ENCODE measurements around the gene ZBTB5.

ZBTB5 gene

DNA sequence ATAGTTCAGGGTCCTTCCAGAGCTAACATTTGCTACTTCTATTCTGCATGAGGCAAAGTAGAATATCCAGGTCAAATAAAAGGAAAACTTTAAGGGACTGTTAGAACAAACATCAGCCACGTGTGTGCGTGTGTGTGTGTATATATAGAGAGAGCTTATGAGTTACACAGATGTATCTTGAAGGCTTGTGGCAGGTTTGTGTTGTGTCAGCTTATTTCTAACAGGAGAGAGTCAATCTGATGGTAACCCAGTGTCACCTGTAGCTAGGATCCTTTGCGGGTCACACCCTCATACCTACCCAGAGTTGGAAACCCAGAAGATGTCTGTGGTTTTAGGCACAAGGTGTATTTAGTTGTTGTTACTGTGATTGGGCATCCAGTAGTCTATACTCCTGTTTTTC, 33.2 kb upstream of the ZBTB5 start:
- no peak overlapping the region for H3K27ac ChIP-seq
- DNase-seq (ENCODE audit: low spot score) = no peak
- TF ChIP-seq CTCF (IDR thresholded peaks at IDR 0.05) = no peak
- no peak overlapping the region for H3K4me3 ChIP-seq

- no peak for DNase-seq (ENCODE audit: low spot score)
- H3K4me3 ChIP-seq = no peak overlapping the region
- TF ChIP-seq CTCF (IDR thresholded peaks at IDR 0.05) = no peak
- no peak overlapping the region for H3K27ac ChIP-seq
Measured at GRCh38 chr9:37497320-37497719, 32.1 kb upstream of the ZBTB5 start.

- Histone ChIP-seq H3K27ac (peak overlapping the region in 1 of 2 donors; percentile 19), H3K4me3 (no peak overlapping the region)
- DNase-seq (ENCODE audit: low spot score) = no peak
- TF ChIP-seq CTCF (IDR thresholded peaks at IDR 0.05) = no peak
Measured at GRCh38 chr9:37496020-37496419, 30.8 kb upstream of the ZBTB5 start.

- peak overlapping the region in 1 of 2 donors; percentile 19 for H3K27ac ChIP-seq
- DNase-seq (ENCODE audit: low spot score) = no peak
- TF ChIP-seq CTCF (IDR thresholded peaks at IDR 0.05) = no peak
- H3K4me3 ChIP-seq = no peak overlapping the region
Measured at GRCh38 chr9:37495571-37495970, 30.3 kb upstream of the ZBTB5 start.

DNA sequence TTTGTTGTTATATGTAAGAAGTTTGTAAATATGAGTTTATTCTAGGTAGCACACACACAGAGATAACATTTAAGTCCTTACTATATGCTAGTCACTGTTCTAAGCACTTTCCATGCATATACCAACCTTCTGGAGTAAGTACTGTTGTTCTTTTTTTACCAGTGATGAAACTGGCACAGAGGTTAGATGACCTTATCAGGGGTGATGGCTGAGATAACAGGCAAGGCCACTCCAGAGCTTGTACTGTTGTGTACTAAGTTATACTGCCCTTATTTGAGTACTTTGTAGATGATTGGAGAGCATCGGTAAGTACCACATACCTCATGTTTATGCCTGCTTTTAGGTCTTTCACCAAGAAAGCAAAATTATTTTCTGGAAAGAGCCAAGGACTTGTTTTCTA, 26.7 kb upstream of the ZBTB5 start:
- Histone ChIP-seq H3K27ac (no peak overlapping the region), H3K4me3 (no peak overlapping the region)
- TF ChIP-seq CTCF (IDR thresholded peaks at IDR 0.05) = no peak
- DNase-seq (ENCODE audit: low spot score) = no peak

DNA sequence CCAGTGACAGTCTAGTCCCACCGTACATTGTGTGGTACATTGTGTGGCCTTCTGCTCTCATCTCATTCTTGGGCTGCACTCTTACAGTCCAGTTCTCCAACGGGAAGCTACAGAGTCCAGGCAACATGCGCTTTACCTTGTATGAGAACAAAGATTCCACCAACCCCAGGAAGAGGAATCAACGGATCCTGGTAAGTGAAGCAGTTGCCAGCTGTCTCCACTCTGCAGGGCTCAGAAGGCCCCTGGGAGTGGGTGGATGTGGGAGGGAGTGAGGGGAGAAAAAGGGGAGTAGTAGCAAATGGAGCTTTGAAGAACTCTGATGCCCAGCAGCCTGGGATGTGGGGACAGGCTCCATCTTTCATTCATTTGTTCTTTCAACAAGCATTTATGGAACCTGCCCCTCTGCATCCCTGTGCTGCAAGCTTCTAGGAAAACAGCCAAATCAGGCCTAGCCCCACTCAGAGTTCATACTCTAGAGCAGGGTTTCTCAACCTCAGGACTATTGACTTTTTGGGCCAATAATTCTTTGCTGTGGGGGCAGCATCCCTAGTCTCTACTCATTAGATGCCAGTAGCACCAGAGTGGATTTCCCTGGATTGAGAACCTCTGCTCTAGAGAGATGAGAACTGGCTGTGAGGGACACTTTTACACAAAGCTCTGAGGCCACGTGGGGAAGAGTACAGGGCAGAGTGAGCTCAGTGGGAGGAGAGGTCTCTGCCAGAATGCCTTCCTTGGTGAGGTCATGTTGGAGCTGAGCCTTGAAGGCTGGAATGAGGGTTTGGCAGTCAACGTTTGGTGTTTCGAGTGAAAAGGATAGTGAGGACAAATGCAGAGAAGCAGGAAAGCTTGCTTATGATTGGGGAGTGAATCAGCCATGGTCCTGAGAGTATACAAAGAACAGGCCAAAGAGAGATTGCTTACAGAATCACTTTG, 21.6 kb upstream of the ZBTB5 start:
- peak overlapping the region; percentile 94 for H3K4me3 ChIP-seq
- peak; percentile 84 for DNase-seq (ENCODE audit: low spot score)
- no peak for TF ChIP-seq CTCF (IDR thresholded peaks at IDR 0.05)
- H3K27ac ChIP-seq = peak overlapping the region; percentile 82 to 94

DNA sequence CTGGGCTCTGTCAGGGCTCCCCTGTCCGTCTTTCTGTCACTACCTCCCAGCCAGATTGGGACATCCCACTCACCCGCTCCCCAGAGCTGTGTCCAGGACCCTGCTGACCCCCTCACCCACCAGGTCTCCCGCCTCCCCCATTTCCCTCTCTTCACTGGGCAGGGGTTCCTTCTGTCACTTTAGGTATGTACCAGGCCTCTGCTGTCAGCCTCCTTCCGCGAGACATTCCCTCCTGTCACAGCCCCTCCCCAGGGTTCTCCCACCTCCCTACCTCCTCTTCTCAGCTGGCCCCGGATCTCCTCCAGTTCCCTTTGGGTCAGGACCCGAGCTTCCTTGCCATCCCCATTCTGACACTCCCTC, 21.0 kb upstream of the ZBTB5 start:
- no peak for DNase-seq (ENCODE audit: low spot score)
- TF ChIP-seq CTCF (IDR thresholded peaks at IDR 0.05) = no peak
- Histone ChIP-seq H3K4me3 (peak overlapping the region; percentile 94), H3K27ac (peak overlapping the region; percentile 82 to 94)
